ENCODE measurements around the gene NOTO.
"Not testable (repeated sequence)": the region's sequence is repeated elsewhere in the genome, so short reads cannot be mapped to it uniquely, and the experiment has no call there.

Gene NOTO

DNA sequence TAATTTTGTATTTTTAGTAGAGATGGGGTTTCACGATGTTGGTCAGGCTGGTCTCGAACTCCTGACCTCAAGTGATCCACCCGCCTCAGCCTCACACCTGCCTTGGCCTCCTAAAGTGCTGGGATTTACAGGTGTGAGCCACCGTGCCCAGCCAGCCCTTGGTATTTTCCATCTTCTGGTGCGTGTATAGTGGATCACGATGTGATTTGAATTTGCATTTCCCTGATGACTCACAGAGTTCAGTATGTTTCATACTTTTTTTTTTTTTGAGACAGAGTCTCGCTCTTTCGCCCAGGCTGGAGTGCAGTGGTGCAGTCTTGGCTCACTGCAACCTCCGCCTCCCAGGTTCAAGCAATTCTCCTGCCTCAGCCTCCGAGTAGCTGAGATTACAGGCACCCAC lies 2.1 kb upstream of the NOTO start:
- DNase-seq (ENCODE audit: low read depth in 2 of 2): not testable (repeated sequence)

DNA sequence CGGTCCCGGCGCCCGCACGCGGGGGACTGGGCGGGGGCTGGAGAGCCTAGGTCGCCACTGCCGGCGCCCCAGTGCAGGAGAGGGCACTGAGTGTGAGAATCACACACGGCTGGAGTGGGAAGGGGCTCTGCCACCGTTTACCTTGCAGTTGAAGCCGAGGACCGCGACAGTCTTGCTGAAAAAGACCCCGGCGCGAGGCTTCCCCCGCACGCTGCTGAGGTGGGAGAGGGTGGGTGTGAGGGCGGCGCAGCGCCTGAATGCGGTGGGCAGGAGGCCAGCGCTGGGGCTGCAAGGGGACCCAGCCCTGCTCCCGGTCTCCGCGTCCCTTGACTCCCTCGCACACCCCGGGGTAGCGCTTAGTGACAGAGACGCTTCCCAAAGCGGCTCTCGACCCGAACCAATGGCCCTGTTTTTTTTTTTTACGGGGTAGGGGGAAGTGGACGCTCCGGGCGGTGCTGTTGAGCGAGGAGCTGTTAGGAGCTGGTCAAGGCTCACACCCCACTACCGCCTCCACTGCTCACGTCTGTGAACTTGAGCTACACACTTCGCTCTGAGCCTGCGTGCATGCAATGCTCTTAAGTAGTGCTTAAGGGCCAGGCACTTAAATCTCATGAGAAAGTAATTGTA lies 794 bp downstream of the NOTO start:
- DNase-seq (ENCODE audit: low read depth in 2 of 2): no peak

DNA sequence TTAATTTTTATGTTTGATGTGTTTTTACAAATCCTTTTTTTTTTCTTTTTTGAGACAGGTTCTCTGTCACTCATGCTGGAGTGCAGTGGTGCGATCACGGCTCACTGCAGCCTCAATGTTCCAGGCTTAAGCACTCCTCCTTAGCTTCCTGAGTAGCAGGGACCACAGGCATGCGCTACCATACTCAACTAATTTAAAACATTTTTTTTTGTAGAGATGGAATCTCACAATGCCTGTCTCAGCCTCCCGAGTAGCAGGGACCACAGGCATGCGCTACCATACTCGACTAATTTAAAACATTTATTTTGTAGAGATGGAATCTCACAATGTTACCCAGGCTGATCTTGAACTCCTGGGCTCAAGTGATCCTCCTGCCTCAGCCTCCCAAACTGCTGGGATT lies 3.2 kb downstream of the NOTO start:
- no peak for DNase-seq (ENCODE audit: low read depth in 2 of 2)

DNA sequence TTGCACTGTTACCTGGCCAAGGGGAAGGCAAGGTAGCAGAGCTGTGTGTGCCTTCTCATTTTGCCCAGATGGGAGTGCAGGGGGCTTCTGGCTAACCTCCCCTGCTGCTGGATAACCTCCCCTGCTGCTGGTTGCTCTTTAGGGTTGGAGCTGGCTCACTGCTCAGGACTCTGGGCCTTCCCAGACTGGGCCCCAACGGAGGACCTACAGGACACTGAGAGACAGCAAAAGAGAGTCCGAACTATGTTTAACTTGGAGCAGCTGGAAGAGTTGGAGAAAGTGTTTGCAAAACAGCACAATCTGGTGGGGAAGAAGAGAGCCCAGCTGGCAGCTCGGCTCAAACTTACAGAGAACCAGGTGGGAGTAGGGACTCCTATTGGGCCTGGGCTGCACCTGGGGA lies 5.9 kb downstream of the NOTO start:
- no peak for DNase-seq (ENCODE audit: low read depth in 2 of 2)

DNA sequence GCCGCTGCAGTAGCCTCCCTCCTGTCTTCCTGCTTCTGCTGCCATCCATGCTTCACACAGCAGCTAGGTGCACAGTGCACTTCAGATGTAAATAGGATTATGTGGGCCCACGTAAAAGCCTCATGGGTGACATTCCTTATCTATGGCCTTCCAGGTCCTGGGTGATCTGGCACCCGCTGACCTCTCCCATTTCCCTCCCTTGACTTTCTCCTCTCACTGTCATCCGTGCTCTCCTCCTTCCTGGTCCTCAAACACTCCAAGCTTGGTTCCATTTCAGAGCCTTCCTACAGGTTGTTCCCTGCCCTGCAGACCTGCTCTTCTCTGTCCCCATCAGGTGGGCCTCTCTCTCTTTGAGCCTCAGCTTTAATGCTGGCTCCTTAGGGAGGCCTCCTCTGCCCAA lies 7.6 kb downstream of the NOTO start:
- DNase-seq (ENCODE audit: low read depth in 2 of 2): no peak

DNA sequence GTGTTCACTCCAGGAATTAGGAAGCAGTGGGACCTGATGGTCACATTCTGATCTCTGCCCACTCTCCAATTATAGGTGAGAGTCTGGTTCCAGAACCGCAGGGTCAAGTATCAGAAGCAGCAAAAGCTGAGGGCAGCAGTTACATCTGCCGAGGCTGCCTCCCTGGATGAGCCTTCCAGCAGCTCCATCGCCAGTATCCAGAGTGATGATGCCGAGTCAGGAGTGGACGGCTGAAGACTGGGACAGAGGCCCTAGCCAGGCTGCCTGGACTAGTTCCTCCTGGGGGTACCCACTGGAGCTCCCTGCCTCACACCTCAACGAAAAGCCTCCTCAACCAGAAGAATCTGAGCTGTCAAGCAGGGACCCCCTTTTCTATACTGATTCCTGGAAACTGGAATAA lies 8.3 kb downstream of the NOTO start:
- no peak for DNase-seq (ENCODE audit: low read depth in 2 of 2)

DNA sequence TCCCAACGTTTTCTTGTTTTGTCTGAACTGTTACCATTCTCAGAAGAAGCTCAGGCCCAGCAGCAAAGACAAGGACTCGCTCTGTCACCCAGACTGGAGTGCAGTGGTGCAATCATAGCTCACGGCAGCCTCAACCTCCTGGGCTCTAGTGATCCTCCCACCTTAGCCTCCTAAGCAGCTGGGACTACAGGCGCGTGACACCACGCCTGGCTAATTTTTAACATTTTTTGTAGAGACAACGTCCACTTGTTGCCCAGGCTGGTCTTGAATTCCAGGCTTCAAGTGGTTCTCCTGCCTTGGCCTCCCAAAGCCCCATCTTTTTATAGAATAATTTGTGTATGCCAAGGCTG lies 9.7 kb downstream of the NOTO start:
- DNase-seq (ENCODE audit: low read depth in 2 of 2): no peak

DNA sequence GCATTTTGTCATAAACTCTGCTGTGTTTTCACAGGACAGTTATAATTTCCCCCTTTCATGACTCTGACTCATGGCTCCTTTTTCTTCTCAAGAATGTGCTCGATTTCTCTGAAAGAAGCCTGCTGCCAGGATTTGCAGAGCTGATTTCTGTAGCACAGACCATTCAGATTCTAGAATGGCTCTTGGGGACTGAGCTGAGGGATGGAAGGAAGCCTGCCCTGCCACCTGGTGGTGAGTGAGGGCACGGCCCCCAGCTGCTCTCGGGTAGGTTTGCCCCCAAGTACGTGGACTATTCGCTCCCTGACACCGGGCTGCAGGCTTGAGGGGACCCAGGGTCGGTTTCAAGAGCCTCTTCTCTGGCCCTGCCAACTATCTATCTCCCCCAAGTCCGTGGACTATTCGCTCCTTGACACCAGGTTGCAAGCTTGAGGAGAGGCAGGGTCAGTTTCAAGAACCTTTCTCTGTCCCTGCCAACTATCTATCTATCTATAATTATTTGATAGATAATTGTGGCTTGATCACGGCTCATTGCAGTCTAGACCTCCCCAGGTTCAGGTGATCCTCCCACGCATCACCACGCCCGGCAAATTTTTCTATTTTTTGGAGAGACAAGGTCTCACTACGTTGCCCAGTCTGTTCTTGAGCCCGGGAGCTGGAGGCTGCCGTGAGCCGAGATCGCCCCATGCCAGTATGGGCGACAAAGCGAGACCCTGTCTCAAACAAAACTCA lies 10.2 kb downstream of the NOTO start:
- DNase-seq (ENCODE audit: low read depth in 2 of 2): peak; percentile 45 to 75

DNA sequence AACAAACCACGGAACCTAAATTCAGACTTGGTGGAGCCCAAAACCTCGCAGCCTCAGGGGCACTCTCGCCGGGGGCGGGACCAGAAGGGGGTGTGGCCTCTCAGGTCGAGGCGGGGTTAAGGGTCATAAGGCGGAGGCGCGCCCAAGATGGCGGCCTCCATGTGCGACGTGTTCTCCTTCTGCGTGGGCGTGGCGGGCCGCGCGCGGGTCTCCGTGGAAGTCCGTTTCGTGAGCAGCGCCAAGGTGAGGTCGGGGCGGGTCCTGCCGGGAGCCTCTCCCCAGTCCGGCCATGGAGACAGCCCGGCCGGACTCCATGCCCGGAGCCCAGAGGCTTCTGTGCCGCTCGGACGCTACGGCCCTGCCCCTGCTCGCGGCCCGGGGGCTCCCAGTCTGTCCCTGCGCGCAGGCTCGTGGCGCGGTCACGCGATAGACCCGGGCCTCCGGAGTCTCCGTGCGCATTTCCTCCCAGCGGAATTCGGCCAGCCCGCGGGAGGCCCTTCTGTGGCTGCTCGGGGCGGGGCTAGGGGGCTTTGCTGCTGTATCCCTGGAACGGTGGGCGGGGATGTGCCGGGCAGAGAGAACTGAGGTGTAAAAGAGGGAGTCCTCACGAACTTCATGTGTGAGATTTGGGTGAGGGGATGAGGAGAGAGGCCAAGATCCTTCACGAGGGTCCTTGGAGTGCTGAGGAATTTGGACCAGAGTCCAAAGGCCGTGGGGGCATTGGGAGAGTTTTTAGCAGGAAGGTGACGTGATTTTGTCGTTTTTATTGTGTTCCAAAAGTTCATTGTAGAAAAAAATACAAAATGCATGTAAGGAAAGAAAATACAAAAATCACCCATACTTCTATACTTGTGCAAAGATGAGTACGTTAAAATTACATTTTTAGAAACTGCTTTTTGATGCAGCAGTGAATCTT lies 12.0 kb downstream of the NOTO start, which contains the start of gene SMYD5:
SMYD5 (plus strand) TSS at position 126 of the 916 bp plus-strand sequence; CDS start at position 148, 22 bp downstream.
- DNase-seq (ENCODE audit: low read depth in 2 of 2): peak; percentile 86 to 95

DNA sequence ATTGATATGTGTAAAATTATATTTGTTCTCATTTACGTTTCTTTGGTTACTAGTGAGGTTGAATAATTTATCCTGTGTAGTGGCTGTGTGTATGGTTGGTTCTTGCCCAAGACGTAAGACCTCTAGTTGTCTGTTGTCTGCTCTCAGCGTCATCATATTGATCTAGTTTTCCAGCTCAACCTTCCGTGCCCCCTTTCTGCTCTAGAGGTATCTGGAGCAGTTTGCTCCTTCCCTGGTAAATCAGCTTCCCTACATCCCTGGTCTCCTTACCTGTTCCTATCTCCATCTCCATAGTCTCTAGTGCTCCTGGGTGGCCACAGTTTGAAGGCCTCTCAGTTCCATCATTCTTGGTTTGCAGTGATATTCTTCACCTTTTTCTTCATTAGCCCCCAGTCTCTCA lies 12.9 kb downstream of the NOTO start:
- DNase-seq (ENCODE audit: low read depth in 2 of 2): no peak

DNA sequence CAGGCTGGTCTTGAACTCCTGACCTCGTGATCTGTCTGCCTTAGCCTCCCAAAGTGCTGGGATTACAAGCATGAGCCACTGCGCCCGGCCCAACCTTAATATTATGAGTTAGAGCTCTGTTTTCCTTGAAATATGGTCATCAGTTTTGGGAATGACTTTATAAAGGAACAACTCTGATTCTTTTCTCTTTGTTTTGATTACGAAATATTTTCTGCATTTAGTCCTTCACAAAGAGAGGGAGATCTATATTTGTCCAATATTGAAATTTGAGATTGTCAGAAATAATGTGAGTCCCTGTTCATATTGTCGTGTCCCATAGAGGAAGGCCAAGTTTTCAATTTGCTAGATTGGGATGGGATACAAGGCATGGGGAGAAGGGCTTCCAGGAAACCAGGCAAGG lies 14.8 kb downstream of the NOTO start:
- no peak for DNase-seq (ENCODE audit: low read depth in 2 of 2)

DNA sequence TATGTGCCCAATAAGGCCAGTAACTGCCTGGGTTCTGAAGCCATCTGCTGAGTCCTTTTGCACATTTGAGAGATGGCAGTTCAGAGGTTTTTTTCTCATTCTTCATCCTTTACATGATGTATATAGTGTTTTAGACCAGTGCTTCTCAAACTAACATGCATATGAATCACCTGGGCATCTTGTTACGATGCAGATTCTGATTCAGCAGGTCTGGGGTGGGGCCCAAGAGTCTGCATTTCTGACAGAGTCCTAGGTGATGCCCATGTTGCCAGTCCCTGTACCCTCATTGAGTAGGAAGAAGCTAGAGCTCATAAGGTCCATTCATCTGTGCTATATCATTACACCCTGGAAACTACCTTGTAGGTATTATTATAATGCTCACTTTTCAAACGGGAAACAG lies 15.5 kb downstream of the NOTO start:
- no peak for DNase-seq (ENCODE audit: low read depth in 2 of 2)

DNA sequence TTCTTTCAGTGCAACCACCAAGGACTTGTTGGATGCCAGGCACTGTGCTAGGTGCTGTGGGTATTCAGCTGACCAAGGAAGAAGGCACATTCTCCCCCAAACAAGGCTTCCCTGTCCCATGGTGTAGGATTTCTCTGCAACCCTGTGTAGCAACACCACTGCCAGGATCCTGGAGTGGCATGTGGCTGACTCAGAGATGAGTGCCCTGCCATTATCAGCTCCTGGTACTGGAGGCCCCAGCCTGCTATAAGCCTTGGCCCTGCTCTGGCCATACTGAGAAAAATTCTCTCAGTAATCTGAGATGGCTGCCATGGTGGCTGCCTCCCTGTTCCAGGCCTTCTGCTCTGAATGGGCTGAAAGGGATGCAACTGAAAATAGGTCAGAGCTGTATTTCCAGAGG lies 15.9 kb downstream of the NOTO start:
- no peak for DNase-seq (ENCODE audit: low read depth in 2 of 2)

DNA sequence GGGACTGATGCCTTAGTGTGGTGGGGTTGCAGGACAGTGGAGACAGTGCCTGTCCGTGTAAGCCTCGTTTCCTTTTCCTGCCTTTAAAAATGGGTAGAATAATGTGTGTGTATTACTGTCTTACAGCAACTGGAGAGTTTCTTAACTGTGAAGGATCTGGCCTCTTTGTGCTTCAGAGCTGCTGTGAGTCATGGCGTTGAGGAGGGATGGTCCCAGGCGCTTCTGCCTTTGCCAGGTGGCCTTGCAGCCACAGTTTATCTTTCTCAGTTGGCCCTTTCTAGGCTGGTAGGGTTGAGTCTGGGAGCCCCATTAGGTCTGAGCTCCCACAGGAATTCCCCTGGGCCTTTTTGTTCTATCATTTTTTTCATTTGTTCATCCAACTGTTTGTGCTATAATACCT lies 21.4 kb downstream of the NOTO start:
- no peak for DNase-seq (ENCODE audit: low read depth in 2 of 2)

DNA sequence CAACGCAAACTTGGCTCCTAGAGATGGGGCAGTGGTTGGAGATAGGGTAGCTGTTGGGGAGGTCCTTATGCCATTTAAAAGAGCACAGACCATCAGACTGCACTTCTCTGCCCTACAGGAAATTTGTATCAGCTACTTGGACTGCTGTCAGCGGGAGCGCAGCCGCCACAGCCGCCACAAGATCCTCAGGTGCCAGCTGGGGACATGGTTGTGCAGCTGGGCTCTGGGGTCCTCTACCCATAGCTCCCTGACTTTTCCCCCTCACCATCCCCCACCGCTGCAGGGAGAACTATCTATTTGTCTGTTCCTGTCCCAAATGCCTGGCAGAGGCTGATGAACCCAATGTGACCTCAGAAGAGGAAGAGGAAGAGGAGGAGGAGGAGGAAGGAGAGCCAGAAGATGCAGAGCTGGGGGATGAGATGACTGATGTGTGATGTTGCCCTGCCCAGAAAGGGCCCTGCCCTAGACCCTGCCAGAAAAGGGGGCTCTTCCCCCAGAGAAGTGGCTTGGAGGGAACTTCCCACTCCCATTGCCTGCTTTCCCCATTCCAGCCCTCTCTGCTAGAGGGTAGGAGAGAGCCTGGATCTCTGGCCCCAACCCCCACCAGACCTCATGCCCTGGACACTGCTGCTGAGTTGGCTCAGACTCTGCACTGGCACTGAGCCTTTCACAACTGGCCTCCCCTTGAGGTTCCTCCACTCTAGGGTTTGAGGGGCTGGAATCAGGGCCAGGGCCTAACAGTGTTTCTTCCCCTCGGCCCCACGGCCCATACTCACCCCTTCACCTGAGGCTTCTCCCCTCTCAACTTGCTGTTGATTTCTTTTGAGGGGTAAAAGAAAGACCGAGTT lies 23.4 kb downstream of the NOTO start:
- no peak for DNase-seq (ENCODE audit: low read depth in 2 of 2)

DNA sequence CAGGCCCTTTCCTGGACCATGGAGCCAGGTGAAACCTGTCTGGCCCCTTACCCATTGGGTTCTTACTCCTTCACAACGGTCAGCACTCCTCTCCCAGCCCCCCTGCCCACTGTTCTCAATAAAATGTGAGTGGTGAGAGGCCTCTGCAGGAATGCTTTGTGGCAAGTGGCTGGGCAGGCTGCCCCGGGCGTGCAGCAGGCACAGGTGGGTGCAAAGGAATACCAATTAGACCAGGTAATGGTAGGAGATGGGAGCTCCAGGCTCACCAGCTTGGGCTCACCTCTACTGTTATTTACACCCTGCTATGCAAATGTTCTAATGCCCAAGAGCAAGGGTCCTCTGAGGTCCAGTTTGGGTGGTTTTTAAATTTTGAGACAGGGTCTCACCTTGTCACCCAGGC lies 24.7 kb downstream of the NOTO start:
- no peak for DNase-seq (ENCODE audit: low read depth in 2 of 2)

DNA sequence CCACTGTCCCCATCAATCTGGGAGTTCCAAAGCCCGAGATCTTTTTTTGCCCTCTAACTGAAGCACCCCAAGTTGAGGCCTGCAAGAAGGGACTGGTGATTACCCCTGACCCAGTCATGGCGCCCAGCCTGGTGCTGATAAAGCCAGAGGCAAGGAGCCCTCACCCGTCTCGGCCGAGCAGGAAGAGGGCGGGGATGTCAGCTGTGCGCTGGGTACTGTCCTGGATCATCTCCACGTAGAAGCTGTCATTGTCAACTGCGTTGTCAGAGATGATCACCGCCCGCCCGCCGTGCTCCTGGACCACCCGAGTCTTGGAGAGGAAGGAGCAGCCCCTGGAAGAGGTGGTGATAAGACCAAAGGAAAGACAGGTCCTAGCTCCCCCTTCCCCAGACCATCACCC lies 26.3 kb downstream of the NOTO start:
- DNase-seq (ENCODE audit: low read depth in 2 of 2): no peak

DNA sequence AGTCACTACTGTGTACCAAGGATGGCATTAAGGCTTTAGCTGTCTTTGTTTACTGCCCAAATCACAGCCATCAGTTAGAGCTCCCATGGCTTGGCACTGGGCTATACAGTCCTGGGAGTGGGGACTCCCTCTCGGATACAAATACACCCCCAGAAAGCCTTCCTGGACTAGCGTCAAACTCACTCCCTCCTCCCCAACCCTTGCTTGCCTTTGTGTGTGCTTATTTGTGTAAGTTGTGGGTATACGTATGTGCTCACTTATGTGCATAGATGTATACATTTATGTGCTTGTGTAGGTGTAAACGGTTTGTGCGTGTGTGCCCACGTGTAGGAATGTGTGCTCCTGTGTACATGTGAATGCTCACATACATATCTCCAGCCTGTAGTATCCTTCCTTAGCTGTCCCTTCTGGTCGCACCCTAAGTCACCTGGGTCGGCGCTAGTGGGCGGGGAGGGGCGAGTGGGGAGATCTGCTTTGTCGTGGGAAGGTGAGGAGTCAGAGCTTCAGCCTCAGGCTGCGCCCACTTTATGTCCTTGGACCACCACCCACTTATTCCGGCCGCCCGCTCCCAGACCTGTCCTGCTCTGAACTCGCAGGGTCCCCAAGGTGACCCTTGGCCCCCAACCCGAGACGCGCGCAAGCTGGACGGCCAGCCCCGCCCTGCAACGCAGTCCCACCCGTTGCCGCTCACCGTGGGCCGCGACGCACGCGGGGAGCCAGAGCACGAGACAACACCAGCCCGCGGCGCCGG lies 30.2 kb downstream of the NOTO start:
- peak in 1 of 2 experiments; percentile 17 for DNase-seq (ENCODE audit: low read depth in 2 of 2)

DNA sequence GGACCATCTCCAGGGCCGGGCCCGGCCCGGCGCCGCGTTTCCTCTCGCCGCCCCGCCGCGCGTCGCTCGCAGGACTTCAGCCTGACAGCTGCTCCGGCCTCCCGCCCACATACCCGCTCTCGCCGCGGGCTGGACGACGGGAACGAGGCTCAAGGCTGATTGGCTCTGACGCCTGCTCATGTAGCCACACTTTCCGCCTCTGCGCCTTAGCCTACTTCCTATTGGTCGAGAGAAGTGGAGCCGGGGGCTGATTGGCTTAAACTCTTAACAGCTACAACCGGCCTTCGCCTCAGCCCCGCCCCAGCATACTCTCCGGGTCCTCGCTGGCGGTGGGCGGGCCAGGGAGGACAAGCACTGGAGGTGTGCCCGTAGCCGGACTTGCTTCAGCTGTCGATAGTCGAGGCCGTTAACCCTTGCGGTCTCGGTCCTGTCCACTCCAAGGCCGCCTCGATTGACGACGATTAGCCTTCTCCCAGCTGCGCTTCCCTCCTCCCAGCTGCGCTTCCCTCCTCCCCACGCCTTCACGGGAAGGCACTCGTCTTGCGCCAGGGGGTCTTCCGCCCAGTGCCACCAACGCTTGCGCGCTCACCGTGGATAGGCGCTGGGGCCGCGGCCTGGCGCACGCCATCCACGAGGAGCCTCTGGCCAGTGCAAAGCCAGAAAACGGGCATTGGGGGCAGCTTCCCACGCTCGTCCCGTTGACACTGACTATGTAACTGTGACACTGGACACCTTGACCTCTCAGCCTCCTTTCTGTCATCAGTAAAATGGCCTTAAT lies 31.0 kb downstream of the NOTO start, which contains the start of gene PRADC1:
PRADC1 (minus strand) TSS at position 86 of the 778 bp plus-strand sequence; CDS start at position 7, 79 bp downstream.
- peak; percentile 89 for DNase-seq (ENCODE audit: low read depth in 2 of 2)

Data from stimulated activated CD4-positive, alpha-beta T cell treated with anti-CD3 and anti-CD28 coated beads, Interleukin-12 subunit alpha, Interleukin-12 subunit beta, amount 100 ng/mL, for 24 hours (primary cell).